ENCODE results near the gene RGS19.

DNA sequence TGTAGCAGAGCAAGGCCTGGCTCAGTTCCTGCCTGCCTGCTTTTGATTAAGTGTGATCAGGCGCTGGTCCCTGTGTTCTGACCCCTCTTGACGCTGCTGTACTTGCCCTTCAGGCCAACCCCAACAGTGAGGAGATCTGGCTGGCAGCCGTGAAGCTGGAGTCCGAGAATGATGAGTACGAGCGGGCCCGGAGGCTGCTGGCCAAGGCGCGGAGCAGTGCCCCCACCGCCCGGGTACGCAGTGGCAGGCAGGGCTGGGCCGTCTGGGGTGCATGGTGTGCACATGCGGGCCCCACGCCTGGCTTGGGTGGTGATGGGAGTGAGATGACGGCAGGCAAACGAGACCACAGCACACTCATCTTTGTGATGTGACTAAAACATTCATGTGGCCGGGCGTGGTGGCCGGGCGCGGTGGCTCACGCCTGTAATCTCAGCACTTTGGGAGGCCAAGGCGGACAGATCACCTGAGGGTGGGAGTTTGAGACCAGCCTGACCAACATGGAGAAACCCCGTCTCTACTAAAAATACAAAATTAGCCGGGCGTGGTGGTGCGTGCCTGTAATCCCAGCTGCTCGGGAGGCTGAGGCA, 53.4 kb downstream of the RGS19 start:
- TF ChIP-seq BHLHE40 (IDR thresholded peaks at IDR 0.05; ENCODE audit: borderline replicate concordance) = no peak
- no peak for TF ChIP-seq ELF4 (IDR thresholded peaks at IDR 0.05)
- TF ChIP-seq SUZ12 (IDR thresholded peaks at IDR 0.05) = no peak

All from HEK293T (cell line).